IMR-90 (cell line): ENCODE measurements around the gene ZNF800. TPM values are rescaled to one million over a fixed set of nuclear protein-coding genes. Genes with fewer than 3 reads are reported as not detected.

Experiments used
- ATAC-seq: fragments of 200-7000 bp; cut with Tn5 transposase; 2 replicates; pipeline ENCODE4 v1.9.1; 2020; ENCODE audit warnings: low read depth, mild to moderate bottlenecking, moderate library complexity
- BruUV-seq: library from RNA; stranded (reverse); fragments of 400-500 nt; replicated peaks from 2 replicates; lab custom pipeline; 2021; lab: Mats Ljungman, UMichigan
- CTCF ChIA-PET: fragments of 300-600 bp; formaldehyde crosslinking; extraction: SDS; loops from one replicate; lab custom pipeline; 2021; ENCODE audit warnings: antibody characterized with exemption; lab: Yijun Ruan, JAX
- POLR2A ChIA-PET: fragments of 300-600 bp; sonication (Branson Sonifier 250); formaldehyde crosslinking; loops from one replicate; lab custom pipeline; 2022; ENCODE audit warnings: antibody characterized with exemption; ENCODE audit not compliant: unreplicated experiment; lab: Charles Lee
- DNase-seq: peaks from one replicate; pipeline ENCODE4 v3.0.0; 2013
- H2AFZ ChIP-seq: replicated peaks from 2 replicates; pipeline ENCODE3; 2013; ENCODE audit warnings: low read length, mild to moderate bottlenecking; ENCODE audit not compliant: poor library complexity
- H2AK5ac ChIP-seq: 2 replicates; pipeline ENCODE4 v1.6.1; 2013; ENCODE audit warnings: low read depth, low read length, inconsistent platforms
- H2AK9ac ChIP-seq: replicated peaks from 2 replicates; pipeline ENCODE3; 2013; ENCODE audit warnings: mild to moderate bottlenecking, low read depth, low read length, moderate library complexity; ENCODE audit not compliant: poor library complexity
- H2BK120ac ChIP-seq: 2 replicates; pipeline ENCODE4 v1.6.1; 2013; ENCODE audit warnings: low read depth, low read length, inconsistent platforms
- H2BK15ac ChIP-seq: 3 replicates; pipeline ENCODE4 v1.6.1; 2013; ENCODE audit warnings: low read depth, low read length, inconsistent platforms
- H2BK20ac ChIP-seq: 2 replicates; pipeline ENCODE4 v1.6.1; 2013; ENCODE audit warnings: low read depth, mild to moderate bottlenecking, inconsistent platforms, low read length, moderate library complexity
- H2BK5ac ChIP-seq: 2 replicates; pipeline ENCODE4 v1.6.1; 2013; ENCODE audit warnings: mild to moderate bottlenecking, low read depth, low read length, inconsistent platforms; ENCODE audit not compliant: poor library complexity, severe bottlenecking
- H3K14ac ChIP-seq: replicated peaks from 2 replicates; pipeline ENCODE4 v1.6.1; 2013; ENCODE audit warnings: low read depth, low read length, inconsistent platforms
- H3K18ac ChIP-seq: 2 replicates; pipeline ENCODE4 v1.6.1; 2013; ENCODE audit warnings: low read depth, low read length, control low read depth
- H3K23ac ChIP-seq: 2 replicates; pipeline ENCODE4 v1.6.1; 2013; ENCODE audit warnings: low read depth, low read length, inconsistent platforms
- H3K27ac ChIP-seq: 2 replicates; pipeline ENCODE4 v1.5.1; 2013; ENCODE audit warnings: mild to moderate bottlenecking, control low read depth, low read length; ENCODE audit not compliant: insufficient read depth
- H3K27me3 ChIP-seq: 2 replicates; pipeline ENCODE4 v1.6.1; 2013; ENCODE audit warnings: low read length; ENCODE audit not compliant: control insufficient read depth, insufficient read depth
- H3K36me3 ChIP-seq: 2 replicates; pipeline ENCODE4 v1.6.1; 2013; ENCODE audit warnings: low read length, mixed read lengths; ENCODE audit not compliant: control insufficient read depth, insufficient read depth
- H3K4ac ChIP-seq: 2 replicates; pipeline ENCODE4 v1.6.1; 2013; ENCODE audit warnings: low read depth, low read length, inconsistent platforms
- H3K4me1 ChIP-seq: 2 replicates; pipeline ENCODE4 v1.6.1; 2013; ENCODE audit warnings: low read length, mixed read lengths; ENCODE audit not compliant: control insufficient read depth, insufficient read depth
- H3K4me2 ChIP-seq: 2 replicates; pipeline ENCODE4 v1.6.1; 2013; ENCODE audit warnings: low read depth, mild to moderate bottlenecking, control low read depth, low read length, moderate library complexity
- H3K4me3 ChIP-seq: 2 replicates; pipeline ENCODE4 v1.5.1; 2013; ENCODE audit warnings: low read depth, mild to moderate bottlenecking, control low read depth, low read length, moderate library complexity; ENCODE audit not compliant: insufficient read depth
- H3K56ac ChIP-seq: 2 replicates; pipeline ENCODE4 v1.6.1; 2013; ENCODE audit warnings: low read length, inconsistent platforms; ENCODE audit not compliant: insufficient read depth; ENCODE audit errors: extremely low read depth
- H3K79me1 ChIP-seq, 2 experiments: 2 replicates each; pipeline ENCODE4 v1.6.1; 2013; ENCODE audit warnings: low read length in 2 of 2, inconsistent platforms in 1 of 2, low read depth in 1 of 2
- H3K9ac ChIP-seq: 2 replicates; pipeline ENCODE4 v1.6.1; 2013; ENCODE audit warnings: low read depth, low read length, control low read depth
- H3K9me1 ChIP-seq: 2 replicates; pipeline ENCODE4 v1.6.1; 2013; ENCODE audit warnings: low read length, inconsistent platforms; ENCODE audit not compliant: insufficient read depth
- H3K9me3 ChIP-seq: 2 replicates; pipeline ENCODE4 v1.6.1; 2013; ENCODE audit warnings: low read length; ENCODE audit not compliant: control insufficient read depth, insufficient read depth
- H4K20me1 ChIP-seq: 2 replicates; pipeline ENCODE4 v1.6.1; 2013; ENCODE audit warnings: low read length, inconsistent platforms; ENCODE audit not compliant: insufficient read depth
- H4K5ac ChIP-seq: 2 replicates; pipeline ENCODE4 v1.6.1; 2013; ENCODE audit warnings: mild to moderate bottlenecking, low read depth, low read length, control low read depth
- H4K8ac ChIP-seq, 2 experiments: 2 replicates each; pipeline ENCODE4 v1.6.1; 2013; ENCODE audit warnings: low read depth in 2 of 2, low read length in 2 of 2, control low read depth in 1 of 2, inconsistent platforms in 1 of 2
- H4K91ac ChIP-seq: 2 replicates; pipeline ENCODE4 v1.6.1; 2013; ENCODE audit warnings: low read depth, low read length, inconsistent platforms; ENCODE audit not compliant: insufficient read depth
- BHLHE40 ChIP-seq: fragments of 150-350 bp; IDR thresholded peaks from 2 replicates; pipeline ENCODE4 v1.6.1; 2016; ENCODE audit warnings: mild to moderate bottlenecking, low read depth, low read length
- CEBPB ChIP-seq: IDR thresholded peaks from 2 replicates; pipeline ENCODE4 v1.6.1; 2012; ENCODE audit warnings: low read depth, low read length, improper control_type of control experiment
- CHD1 ChIP-seq: IDR thresholded peaks from 2 replicates; pipeline ENCODE4 v1.6.1; 2012; ENCODE audit warnings: low read depth, low read length, improper control_type of control experiment
- FOS ChIP-seq: fragments of 150-350 bp; IDR thresholded peaks from 2 replicates; pipeline ENCODE4 v1.6.1; 2016; ENCODE audit warnings: low read depth, low read length
- MAFK ChIP-seq: IDR thresholded peaks from 2 replicates; pipeline ENCODE4 v1.6.1; 2012; ENCODE audit warnings: low read depth, low read length, improper control_type of control experiment
- MAZ ChIP-seq: IDR thresholded peaks from 2 replicates; pipeline ENCODE4 v1.6.1; 2012; ENCODE audit warnings: low read depth, mild to moderate bottlenecking, low read length, improper control_type of control experiment, moderate library complexity, borderline replicate concordance
- MXI1 ChIP-seq: IDR thresholded peaks from 2 replicates; pipeline ENCODE4 v1.6.1; 2012; ENCODE audit warnings: low read depth, mild to moderate bottlenecking, low read length, moderate library complexity, borderline replicate concordance
- NFE2L2 ChIP-seq: fragments of 150-350 bp; IDR thresholded peaks from 2 replicates; pipeline ENCODE4 v1.6.1; 2016; ENCODE audit warnings: low read depth, mild to moderate bottlenecking, low read length
- POLR2A ChIP-seq: IDR thresholded peaks from 2 replicates; pipeline ENCODE4 v1.6.1; 2012; ENCODE audit warnings: mild to moderate bottlenecking, low read depth, low read length
- RAD21 ChIP-seq: IDR thresholded peaks from 2 replicates; pipeline ENCODE4 v1.6.1; 2012; ENCODE audit warnings: low read length, improper control_type of control experiment
- RCOR1 ChIP-seq: IDR thresholded peaks from 2 replicates; pipeline ENCODE4 v1.6.1; 2012; ENCODE audit warnings: mild to moderate bottlenecking, low read length, improper control_type of control experiment; ENCODE audit not compliant: insufficient replicate concordance
- RFX5 ChIP-seq: IDR thresholded peaks from 2 replicates; pipeline ENCODE4 v1.8.0; 2012; ENCODE audit warnings: low read depth, mild to moderate bottlenecking, low read length, moderate library complexity
- SMC3 ChIP-seq: fragments of 150-350 bp; IDR thresholded peaks from 2 replicates; pipeline ENCODE4 v1.6.1; 2016; ENCODE audit warnings: low read depth, mild to moderate bottlenecking, antibody characterized with exemption, low read length, moderate library complexity
- WGBS, 2 experiments: methylation state at CpG; one replicate each; pipeline versions ENCODE4 v1.1.5 to v1.1.7; 2013; ENCODE audit warnings: missing lambda C conversion rate in 2 of 2; ENCODE audit not compliant: insufficient read length in 1 of 2; ENCODE audit errors: extremely low coverage in 2 of 2; 5-methylcytosine and 5-hydroxymethylcytosine counted together
- dilution Hi-C: fragments of 300-500 bp; cut with HindIII; formaldehyde crosslinking; loops from one replicate; pipeline ENCODE4 v1.14.3; 2018; ENCODE audit warnings: low sequenced_read_pairs; ENCODE audit not compliant: unreplicated experiment
- in situ Hi-C: fragments of 300-500 bp; cut with MboI; formaldehyde crosslinking; loops from 3 replicates; pipeline ENCODE4 v1.14.3; 2019; ENCODE audit warnings: low sequenced_read_pairs, inconsistent platforms, mixed read lengths
- intact Hi-C: fragments of 100-400 bp; cut with micrococcal nuclease; formaldehyde crosslinking; loops from 2 replicates; pipeline ENCODE4 v1.10.0; 2022
- polyA plus RNA-seq, 3 experiments: library from polyadenylated mRNA; depleted of rRNA; stranded (reverse); fragments of >200 nt; gene quantifications; 2 replicates each; pipeline ENCODE4 v1.2.3, GENCODE V29; 2012; ENCODE audit warnings: low replicate concordance in 1 of 3
- total RNA-seq: library from RNA; depleted of rRNA; stranded (reverse); fragments of >200 nt; gene quantifications from 2 replicates; pipeline ENCODE4 v1.2.3, GENCODE V29; 2012
- TF ChIP-seq, protein P1 (sequence below): fragments of 150-350 bp; IDR thresholded peaks from 2 replicates; pipeline ENCODE4 v1.6.1; 2016; ENCODE audit warnings: low read depth, mild to moderate bottlenecking, low read length, moderate library complexity, borderline replicate concordance
- TF ChIP-seq, protein P2 (sequence below): conservative IDR thresholded peaks from 2 replicates; pipeline ENCODE4 v1.5.1; 2012; ENCODE audit warnings: mild to moderate bottlenecking, low read depth, low read length, improper control_type of control experiment
- TF ChIP-seq, protein P3 (sequence below): fragments of 150-350 bp; IDR thresholded peaks from 2 replicates; pipeline ENCODE4 v1.6.1; 2017; ENCODE audit warnings: mild to moderate bottlenecking, antibody characterized with exemption, low read length, low read depth

ZNF800 gene
- total and polyA plus RNA-seq, 2 of the 4 experiments (the other 2 are of a cell fraction), result 6.9 to 13.1 TPM

DNA sequence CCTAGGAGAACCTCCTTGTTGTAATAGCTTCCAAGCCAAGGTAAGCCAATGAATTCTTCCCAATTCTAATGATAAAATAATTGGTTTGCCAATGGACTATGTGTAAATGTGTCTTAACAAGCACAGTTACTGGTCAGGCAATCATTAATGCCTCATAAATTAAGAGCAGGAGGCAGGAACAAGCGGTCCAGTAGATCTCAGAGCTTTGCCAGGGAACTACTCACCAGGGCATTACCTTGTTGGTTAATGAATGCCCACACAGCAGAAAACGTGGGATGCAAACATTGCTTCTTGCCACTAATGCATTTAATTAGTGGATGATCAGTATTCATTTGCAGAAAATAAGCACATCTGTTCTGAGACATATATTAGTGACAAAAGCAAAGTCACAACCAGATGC lies 26.7 kb upstream of the ZNF800 start:
- Histone ChIP-seq H4K8ac (no peak overlapping the region), H3K9ac (no peak overlapping the region), H3K4me2 (no peak overlapping the region), H3K23ac (no peak overlapping the region), H3K4ac (no peak overlapping the region), H4K20me1 (no peaks in the 10 kb centered on the region), H3K9me3 (no peaks in the 10 kb centered on the region), H2BK20ac (no peak overlapping the region), H3K4me3 (no peak overlapping the region), H4K91ac (no peak overlapping the region), H3K14ac (no peak overlapping the region), H3K9me1 (no peaks in the 10 kb centered on the region; the same call in 1 of the 2 replicates), H2BK5ac (no peak overlapping the region), H2BK15ac (no peak overlapping the region), H2AK9ac (no peak overlapping the region), H3K18ac (no peak overlapping the region), H4K5ac (no peak overlapping the region), H3K27ac (no peak overlapping the region), H3K79me1 (no peaks in the 10 kb centered on the region), H3K56ac (no peak overlapping the region), H2BK120ac (no peak overlapping the region), H2AK5ac (no peak overlapping the region), H3K4me1 (no peaks in the 10 kb centered on the region), H3K36me3 (no peaks in the 10 kb centered on the region), H2AFZ (no peak overlapping the region), H3K27me3 (peaks cover 2% of the 10 kb centered on the region)
- intact Hi-C loops (no loop called here), in situ Hi-C loops (no loop called here), dilution Hi-C loops (no loop called here)
- no CpG with 5 or more reads among the region's 2 CpGs for WGBS, 2 experiments
- no TSS peak for BruUV-seq
- ChIA-PET POLR2A (no interaction called here), CTCF (no interaction called here)
- ATAC-seq, result no peak
- TF ChIP-seq MAZ (no peak), BHLHE40 (no peak), MAFK (no peak), RFX5 (no peak), POLR2A (no peak), CEBPB (no peak), NFE2L2 (no peak), MXI1 (no peak), CHD1 (no peak), RCOR1 (no peak), SMC3 (no peak), FOS (no peak), RAD21 (no peak)
- TF ChIP-seq, protein P1, sequence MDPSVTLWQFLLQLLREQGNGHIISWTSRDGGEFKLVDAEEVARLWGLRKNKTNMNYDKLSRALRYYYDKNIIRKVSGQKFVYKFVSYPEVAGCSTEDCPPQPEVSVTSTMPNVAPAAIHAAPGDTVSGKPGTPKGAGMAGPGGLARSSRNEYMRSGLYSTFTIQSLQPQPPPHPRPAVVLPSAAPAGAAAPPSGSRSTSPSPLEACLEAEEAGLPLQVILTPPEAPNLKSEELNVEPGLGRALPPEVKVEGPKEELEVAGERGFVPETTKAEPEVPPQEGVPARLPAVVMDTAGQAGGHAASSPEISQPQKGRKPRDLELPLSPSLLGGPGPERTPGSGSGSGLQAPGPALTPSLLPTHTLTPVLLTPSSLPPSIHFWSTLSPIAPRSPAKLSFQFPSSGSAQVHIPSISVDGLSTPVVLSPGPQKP, result no peak
- TF ChIP-seq, protein P2, sequence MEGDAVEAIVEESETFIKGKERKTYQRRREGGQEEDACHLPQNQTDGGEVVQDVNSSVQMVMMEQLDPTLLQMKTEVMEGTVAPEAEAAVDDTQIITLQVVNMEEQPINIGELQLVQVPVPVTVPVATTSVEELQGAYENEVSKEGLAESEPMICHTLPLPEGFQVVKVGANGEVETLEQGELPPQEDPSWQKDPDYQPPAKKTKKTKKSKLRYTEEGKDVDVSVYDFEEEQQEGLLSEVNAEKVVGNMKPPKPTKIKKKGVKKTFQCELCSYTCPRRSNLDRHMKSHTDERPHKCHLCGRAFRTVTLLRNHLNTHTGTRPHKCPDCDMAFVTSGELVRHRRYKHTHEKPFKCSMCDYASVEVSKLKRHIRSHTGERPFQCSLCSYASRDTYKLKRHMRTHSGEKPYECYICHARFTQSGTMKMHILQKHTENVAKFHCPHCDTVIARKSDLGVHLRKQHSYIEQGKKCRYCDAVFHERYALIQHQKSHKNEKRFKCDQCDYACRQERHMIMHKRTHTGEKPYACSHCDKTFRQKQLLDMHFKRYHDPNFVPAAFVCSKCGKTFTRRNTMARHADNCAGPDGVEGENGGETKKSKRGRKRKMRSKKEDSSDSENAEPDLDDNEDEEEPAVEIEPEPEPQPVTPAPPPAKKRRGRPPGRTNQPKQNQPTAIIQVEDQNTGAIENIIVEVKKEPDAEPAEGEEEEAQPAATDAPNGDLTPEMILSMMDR, result no peak
- TF ChIP-seq, protein P3, sequence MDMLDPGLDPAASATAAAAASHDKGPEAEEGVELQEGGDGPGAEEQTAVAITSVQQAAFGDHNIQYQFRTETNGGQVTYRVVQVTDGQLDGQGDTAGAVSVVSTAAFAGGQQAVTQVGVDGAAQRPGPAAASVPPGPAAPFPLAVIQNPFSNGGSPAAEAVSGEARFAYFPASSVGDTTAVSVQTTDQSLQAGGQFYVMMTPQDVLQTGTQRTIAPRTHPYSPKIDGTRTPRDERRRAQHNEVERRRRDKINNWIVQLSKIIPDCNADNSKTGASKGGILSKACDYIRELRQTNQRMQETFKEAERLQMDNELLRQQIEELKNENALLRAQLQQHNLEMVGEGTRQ, result no peak
- DNase-seq, result no peak
